Myocyte (in vitro differentiated cells): ENCODE measurements around the gene PCNA. TPM values are rescaled to one million over a fixed set of nuclear protein-coding genes. Genes with fewer than 3 reads are reported as not detected.

Experiments used
- DNase-seq: peaks from one replicate; pipeline ENCODE4 v3.0.0-alpha.2; 2012; ENCODE audit warnings: low read depth
- total RNA-seq: library from RNA; depleted of rRNA; stranded (reverse); fragments of >200 nt; gene quantifications from 2 replicates; pipeline ENCODE4 v1.2.3, GENCODE V29; 2014

Gene PCNA
- total RNA-seq, 1 donor from 2014 or later = 57.8 TPM

DNA sequence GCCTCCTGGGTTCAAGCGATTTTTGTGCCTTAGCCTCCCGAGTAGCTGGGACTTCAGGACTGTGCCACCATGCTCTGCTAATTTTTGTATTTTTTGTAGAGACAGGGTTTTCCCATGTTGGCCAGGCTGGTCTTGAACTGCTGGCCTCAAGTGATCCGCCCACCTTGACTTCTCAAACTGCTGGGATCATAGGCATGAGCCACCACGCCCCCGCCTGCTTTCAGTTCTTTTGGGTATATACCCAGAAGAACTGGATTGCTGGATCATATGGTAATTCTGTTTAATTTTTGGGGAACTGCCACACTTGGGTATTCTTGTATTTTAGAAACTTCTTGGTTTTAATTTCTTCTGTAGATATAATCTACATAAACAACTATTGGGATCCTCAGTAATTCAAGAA lies 24.1 kb upstream of the PCNA start:
- no peak for DNase-seq

DNA sequence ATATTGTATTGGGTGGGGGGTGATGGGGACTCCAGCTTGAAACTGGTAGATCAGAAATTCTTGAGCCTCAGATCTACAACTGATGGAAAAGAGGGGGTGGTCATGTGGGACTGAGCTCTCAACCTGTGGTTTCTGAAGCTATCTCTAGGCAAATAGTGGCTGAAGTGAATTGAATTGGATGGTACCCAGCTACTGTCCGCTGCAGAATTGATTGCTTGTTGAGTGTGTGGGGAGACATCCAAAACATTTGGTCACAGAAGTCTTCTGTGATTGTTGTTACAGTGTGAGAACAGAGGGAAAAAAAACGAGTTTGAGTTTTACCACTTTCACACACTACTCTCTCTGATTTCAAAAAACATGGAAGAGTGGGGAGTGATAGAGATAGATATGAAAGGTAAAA lies 21.9 kb upstream of the PCNA start:
- DNase-seq = no peak

DNA sequence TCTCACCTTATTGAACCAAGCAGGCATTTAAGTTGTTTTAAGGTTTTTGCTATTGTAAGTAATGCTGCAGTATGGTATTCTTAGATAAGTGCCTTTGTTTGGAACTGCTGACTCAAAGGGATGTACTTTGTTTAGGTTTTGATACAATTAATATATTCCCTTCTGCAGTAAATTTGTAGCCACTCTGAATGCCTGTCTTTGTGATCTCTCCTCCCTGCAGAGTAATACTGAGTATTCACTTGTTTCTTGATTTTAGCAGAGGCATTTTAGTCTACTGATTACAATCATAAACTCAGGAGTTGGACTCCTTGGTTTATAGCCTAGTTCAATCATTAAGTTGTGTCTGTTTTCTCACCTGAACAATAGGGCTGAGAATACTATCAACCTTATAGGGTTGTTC lies 20.4 kb upstream of the PCNA start:
- DNase-seq = no peak

DNA sequence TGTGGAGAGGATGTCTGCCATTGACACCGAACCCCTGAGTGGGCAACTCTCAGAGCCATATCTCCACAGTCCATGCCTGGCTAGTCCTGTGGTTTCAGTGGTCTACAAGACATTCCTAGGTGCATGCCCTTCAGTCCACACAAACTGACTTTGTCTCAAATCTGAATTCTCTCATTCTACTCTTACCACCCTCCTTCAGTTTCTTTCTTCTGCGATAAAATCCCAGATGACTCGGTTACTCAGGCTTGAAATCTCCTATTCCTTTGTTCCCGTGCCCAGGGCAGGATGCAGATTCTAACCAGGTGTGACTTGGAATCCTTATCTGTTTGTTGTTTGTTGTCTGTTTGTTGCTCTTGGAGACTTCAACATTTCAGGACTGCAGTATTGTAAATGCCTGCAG lies 16.3 kb upstream of the PCNA start:
- peak; percentile 39 for DNase-seq

DNA sequence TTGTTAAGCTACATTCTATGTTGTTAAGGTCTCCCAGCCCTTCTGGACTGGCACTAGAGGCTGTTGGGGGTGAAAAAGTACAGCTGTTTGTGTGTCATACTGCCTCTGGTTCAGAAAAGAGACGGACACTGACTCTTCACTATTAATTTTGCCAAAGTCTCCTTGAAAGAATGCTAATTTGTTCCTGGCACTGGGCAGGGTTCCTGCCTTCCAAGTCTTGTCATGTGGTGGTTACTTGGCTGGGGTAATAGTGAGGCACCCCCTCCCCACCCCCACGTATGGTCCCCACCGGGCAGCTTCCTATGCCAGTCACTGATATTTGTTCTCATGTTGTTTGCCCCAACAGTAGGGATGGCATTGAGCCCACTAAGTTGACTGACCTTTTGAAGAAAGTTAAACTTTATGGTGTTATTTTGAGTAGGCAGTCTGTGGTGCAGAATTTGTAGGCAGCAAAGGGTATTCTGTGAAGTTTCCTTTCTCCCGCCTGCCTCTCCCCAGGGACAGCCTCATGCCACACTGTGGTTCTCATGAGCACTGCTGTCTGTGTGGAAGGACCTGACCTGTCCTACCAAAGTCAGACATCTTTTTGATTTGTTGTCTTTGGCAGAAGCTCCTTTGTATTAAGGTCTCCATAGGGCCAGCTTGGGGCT lies 15.7 kb upstream of the PCNA start:
- peak; percentile 53 for DNase-seq

DNA sequence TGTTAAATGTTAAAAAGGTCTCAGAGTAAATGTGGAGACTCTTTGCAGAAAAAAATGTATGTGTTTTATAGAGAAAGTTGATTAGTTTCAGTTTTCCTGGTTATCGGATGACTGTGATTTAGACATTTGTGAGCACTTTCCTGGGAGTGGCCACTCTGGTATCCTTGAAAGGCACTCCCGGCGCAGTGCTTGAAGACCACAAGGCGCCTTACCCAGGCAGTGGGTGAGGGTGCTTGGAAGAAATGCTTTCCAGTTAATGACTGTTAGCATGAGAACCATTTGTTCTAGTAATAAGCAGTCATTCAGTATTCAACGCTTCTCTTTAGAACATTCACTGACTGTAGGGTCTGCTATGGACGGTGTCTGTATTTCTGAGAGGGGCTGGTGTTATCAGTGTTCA lies 14.2 kb upstream of the PCNA start:
- DNase-seq = no peak

DNA sequence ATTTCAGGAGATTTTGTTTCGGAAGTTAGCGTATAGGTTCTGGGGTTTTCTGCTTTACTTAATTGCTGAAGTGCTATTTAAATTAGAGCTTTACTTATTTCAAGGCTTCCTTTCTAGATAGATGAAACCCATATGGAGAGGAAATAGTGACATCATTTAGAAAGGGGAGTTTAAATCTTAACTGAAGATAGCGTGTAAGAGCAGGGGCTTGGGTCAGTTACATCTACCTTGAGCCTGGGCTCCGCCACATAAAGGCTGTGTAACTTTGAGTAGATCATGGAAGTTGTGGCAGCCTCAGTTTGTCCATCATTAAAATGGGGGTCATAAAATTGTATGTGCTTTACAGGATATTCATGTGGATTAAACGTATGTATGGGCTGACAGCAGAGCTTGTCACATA lies 11.7 kb upstream of the PCNA start:
- DNase-seq = no peak

DNA sequence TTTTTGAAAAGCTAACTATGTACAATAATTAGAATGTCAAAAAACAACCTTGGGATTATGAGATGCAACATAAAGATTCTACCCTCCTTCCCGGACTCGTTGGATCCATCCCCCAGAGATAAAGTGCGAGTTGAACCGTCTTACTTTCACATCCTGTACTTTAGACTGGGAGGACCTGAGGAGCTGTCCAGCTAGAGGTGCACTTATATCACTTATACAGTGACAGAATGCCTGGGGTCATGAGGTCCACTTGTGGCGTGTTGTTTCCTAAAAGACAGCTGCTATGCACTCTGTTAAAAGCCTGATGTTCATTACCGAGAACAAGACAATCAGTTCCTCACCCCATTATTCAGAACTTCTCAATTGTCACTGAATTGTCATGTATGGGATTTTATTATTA lies 9.1 kb upstream of the PCNA start:
- no peak for DNase-seq

DNA sequence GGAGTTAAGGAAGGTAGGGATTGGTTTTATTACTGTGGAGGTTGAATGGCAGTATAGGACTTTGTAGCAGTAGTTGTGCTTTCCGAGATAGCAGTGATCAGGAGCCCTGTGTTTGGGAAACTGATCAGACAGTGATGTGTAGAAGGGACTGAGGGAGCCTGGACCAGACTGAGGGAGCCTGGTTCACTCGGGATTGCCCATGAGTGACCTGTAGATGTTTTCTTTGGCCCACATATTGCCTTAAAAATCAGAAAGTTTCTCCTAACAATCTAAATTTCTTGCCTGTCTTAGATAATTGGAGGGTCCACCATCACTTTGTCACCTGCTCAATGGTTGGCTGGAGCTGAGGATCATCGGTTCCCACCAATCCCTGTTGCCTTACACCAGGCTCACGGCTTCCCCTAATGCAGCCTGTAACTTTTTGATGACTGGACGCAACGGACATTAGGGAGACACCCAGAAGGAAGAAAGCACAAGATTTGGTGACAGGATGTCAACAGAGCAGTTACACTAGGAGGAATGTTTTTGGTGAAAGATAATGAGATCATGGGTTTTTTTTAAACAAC lies 8.2 kb upstream of the PCNA start:
- DNase-seq = no peak

DNA sequence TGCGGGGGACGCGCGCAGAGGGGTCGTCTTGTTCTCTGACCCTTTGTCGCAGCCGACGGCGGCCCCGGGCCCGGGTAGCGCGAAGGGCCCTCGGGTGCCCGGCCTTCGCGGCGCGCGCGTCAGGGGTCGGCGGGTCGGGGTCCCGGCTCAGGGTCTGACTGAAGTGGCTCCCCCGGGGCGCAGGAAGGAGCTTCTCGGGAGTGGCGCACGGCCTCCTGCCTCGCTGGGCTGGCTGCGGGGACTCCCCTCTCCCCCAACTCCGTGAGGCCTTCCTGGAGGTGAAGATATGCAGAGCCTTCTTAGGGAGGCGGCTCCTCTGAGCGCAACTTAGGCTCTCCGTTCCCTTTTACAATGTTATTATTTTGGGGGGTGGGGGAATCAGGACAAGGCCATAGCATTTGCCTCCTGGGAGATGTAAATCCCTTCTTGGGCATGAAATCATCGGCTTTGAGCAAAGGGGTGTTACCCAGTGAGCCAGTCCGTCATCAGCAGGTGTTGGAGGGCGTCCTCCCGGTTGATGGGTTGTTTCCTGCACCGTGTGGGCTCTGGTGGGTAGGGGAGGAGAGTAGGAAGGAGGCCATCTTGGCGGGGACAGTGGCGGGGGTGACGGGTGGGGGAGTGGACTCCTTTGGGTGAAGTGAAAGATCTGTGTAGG lies 7.6 kb upstream of the PCNA start:
- peak; percentile 54 for DNase-seq

DNA sequence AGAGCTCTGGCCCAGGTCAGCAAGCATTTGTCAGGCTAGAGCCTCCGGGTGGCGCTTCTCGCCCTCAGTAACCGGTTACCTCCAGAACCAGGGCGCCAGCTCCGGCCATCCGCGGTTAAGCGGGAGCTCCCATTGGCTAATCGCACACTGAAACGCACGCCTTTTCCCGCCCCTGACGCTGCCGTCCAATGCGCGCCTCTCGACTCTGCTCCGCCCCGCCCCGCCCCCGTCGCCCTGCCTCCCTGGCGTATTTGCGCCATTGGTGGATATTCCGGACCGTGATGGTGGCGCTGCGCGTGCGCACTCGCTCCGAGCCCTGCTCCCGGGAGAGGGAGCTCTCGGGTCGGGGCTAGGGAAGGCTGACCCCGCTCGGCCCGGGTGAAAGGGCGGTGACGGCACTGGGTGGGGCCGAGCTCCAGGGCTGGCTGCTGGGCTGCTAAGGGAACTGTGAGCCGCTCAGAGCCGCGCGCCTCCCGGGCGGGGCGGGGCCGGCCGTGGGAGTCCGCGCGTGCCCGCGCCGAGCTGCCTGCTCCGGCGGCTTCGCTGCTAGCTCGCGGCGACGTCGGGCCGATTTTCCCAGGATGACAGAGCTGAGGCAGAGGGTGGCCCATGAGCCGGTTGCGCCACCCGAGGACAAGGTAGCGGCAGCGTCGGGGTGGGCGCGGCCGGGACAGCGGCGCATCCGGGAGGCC lies 6.9 kb upstream of the PCNA start, which contains the start of gene CDS2:
TSS of gene CDS2 (plus strand) at position 497 of the 692 bp plus-strand sequence. CDS start at position 582, 85 bp downstream.
- peak; percentile 99 for DNase-seq

DNA sequence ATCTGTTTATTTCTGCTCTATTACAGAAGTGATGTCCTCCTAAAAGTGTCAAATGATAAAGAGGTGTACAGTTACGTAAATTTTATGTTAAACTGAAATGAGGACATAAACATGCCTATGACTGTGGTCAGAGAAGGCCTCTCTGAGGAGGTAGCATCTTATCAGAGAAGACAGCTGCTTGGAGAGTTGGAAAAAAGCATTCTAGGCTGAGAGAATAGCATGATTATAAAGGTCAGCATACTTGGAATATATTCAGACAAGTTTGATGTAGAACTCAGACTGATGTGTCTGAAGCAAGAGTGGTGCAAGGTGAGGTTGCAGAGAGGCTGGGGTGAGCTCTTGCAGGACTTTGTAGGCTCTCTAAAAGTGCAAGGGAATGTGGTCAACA lies 3.1 kb upstream of the PCNA start:
- no peak for DNase-seq

DNA sequence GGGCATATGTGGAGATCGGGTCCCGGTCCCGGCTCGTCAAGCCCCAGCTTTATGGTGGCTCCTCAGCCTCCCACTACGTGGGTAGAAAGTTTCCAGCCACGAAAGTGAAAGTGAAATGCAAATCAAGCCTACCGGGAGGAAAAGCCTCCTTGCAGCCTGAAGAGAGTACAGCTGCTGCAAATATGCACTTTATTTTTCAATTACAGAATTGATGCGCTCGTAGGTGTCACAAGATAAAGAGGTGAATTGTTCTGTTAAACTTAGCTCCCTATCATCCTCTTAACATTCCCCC lies 373 bp upstream of the PCNA start:
- no peak for DNase-seq

DNA sequence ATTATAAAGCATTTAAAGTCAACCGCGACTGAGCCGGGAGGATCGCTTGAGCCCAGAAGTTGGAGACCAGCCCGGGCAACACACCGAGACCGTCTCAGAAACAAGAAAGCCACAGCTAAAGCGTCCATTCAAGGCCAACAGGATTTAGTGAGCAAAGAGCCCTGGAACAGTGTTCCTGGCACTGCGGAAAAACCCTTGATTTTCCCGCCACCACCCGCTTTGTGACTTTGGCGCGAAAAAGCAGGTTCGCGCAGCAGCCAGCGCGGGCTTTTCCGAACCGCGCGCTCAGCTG lies 669 bp downstream of the PCNA start:
- DNase-seq = no peak

DNA sequence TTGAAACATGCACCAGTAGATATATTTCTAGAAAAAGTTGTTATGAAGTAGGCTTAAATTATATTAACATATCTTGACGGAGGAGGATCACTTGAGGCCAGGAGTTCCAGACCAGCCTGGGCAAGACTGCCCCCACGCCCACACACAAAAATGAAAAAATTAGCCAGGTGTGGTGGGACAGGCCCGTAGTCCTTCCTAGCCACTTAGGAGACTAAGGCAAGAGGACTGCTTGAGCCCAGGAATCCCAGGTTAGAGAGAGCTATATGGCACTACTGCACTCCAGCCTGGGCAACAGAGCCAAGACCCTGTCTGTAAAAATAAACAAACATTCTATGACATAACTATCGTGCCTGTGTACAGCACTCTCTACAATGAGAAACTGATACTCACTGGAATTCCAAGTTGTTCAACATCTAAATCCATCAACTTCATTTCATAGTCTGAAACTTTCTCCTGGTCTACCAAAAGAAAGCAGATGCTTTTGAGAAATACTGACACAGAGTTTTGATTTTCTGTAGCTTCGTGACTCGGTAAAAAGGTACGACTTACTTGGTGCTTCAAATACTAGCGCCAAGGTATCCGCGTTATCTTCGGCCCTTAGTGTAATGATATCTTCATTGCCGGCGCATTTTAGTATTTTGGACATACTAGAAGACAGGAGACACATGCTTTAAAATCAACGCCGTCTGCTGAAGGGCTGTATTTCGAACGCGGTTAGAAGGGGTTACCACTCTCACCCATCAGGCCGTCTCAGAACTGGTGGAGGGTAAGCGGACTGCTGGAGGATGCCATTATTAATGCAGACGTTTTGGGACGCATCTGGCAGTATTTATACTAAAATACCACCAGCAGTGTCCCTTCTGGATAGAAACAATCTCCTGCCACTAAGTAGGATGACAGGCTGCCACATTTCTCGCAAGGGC lies 1.3 kb downstream of the PCNA start:
- DNase-seq = no peak

DNA sequence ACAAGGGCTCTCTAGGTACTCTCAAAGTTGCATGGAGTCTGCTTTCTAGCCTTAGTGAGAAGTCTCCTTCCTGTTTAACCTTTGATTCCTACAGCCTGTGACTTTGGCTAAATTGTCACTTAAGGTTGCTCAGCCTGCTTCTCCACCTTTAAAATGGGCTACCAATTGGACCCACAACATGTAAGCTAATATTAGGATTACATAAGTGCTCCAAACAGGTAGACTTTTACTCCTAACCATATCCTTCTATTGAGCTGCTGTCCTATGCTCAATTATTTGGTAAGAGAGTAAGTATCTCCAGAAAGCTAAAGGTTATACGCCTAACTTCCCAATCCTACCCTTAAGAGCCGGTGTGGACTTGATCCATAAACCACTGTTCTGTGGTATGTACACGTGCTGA lies 2.9 kb downstream of the PCNA start:
- no peak for DNase-seq

DNA sequence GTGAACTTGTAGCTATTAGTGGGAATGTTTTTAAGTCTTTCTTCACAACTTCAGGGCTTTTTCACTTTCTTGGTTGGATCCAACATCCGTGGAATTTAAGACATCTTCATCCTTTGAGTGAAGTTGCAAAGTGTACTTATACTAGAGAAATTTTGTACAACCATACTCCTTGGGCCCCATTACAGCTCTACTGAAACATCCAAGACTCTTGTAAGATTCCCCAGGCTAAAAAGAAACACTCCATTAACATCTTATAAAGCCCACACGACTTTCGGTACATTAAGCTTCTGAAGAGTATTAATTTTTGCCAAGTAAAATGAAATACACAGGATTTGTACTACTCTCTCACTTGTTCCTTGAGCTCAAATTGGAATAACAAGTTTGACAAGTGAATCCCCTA lies 5.4 kb downstream of the PCNA start:
- DNase-seq = no peak

DNA sequence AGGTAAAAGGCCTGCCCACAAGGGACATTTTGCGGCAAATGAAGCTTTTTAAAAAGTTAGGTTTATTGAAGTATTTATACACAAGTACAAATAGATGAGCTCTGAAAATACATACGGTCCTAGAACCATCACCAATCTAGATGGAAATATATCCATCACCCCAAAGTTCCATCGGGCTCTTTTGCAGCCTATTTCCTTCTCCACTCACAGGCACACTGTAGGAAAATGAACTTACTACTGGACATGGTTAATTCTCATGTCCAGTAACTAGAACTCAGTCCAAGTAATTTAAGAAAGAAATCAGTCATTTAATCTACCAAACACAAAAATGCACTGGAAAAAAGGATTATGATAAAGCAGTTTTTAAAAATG lies 6.2 kb downstream of the PCNA start:
- no peak for DNase-seq

DNA sequence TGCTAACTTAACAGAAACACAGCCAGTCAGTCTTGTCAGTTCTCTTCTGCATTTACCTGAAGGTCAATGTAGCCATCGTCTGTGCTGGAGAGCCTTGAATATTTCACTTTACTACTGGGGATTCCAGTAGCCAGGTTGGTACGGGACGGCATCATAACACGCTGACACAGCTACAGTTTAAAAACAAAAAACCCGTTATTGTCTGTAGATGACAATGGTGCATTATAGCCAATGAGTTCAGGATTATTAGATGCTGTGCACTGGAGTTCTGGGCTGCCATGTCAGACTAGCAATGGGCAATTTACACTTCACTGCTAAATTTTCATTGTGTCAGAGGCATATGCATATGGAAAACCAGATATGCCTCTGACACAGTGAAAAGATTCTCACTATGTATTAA lies 10.5 kb downstream of the PCNA start:
- no peak for DNase-seq

DNA sequence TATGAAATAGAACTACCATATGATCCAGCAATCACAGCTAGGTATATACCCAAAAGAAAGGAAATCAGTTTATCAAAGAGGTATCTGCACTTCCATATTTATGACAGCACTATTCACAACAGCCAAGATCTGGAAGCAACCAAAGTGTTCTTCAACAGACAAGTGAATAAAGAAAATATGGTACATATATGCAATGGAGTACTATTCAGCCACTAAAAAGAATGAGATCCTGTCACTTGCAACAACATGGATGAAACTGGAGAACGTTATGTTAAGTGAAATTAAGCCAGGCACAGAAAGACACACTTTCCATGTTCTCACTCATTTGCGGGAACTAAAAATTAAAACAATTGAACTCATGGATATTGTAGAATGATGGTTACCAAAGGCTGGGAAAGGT lies 15.3 kb downstream of the PCNA start:
- DNase-seq = no peak

DNA sequence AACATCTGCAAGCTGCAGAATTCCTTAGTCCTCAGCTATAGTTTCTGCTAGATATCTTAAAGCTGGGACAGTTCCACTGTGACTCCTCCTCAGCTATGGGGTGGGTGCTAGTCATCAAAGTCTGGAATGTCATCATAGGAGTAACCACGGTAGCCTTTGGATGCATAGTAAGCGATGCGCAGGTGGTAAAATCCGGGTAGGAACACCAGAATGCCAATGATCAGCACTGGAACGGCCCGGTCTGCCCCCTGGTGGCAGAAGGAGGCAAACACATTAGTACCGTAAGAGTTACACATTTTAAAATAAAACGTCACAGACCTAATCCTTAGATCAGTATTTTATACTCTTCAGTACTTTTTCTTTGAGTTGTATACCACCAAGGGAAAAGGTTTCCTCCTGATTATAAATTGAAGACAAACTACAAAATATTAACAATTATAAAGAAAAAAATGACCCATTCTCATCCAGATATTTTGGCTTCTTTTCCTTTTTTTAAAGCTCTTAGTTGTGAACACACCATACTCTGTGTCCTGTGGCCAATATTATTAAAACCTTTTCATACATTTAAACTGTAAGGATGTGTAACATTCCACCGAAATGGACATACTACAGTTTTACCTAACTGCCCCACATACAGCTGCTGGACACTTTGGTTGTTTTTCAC lies 18.9 kb downstream of the PCNA start:
- DNase-seq = peak; percentile 73
